ENCODE data around the gene GNPDA1.

DNA sequence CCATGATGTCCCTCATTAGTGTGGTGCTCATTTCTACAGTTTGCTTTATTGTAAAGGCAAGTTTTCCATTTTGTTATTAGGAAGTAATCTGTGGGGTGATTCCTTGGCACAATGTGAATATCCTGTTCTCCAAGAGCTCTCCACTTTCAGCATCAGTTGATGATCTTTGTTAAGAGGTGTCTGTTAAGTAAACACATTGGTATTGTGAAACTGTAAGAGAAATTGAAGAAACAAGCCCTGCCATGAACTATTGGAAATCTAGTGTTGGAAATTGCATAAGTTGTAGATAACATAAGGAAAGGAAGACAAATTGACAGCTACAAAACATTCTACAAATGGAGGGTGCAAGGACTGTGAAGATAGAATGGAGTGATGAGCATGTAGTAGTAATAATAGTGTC is 26.8 kb downstream of the GNPDA1 start:
- TF ChIP-seq, protein P1, sequence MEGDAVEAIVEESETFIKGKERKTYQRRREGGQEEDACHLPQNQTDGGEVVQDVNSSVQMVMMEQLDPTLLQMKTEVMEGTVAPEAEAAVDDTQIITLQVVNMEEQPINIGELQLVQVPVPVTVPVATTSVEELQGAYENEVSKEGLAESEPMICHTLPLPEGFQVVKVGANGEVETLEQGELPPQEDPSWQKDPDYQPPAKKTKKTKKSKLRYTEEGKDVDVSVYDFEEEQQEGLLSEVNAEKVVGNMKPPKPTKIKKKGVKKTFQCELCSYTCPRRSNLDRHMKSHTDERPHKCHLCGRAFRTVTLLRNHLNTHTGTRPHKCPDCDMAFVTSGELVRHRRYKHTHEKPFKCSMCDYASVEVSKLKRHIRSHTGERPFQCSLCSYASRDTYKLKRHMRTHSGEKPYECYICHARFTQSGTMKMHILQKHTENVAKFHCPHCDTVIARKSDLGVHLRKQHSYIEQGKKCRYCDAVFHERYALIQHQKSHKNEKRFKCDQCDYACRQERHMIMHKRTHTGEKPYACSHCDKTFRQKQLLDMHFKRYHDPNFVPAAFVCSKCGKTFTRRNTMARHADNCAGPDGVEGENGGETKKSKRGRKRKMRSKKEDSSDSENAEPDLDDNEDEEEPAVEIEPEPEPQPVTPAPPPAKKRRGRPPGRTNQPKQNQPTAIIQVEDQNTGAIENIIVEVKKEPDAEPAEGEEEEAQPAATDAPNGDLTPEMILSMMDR (IDR thresholded peaks at IDR 0.05 in 2 of 3, conservative IDR thresholded peaks at IDR 0.05 in 1 of 3; ENCODE audit: control insufficient read depth in 2 of 3, extremely low read depth in 1 of 3, insufficient read depth in 1 of 3, low read depth in 3 of 3, low read length in 3 of 3): no peak
- TF ChIP-seq, protein P2, sequence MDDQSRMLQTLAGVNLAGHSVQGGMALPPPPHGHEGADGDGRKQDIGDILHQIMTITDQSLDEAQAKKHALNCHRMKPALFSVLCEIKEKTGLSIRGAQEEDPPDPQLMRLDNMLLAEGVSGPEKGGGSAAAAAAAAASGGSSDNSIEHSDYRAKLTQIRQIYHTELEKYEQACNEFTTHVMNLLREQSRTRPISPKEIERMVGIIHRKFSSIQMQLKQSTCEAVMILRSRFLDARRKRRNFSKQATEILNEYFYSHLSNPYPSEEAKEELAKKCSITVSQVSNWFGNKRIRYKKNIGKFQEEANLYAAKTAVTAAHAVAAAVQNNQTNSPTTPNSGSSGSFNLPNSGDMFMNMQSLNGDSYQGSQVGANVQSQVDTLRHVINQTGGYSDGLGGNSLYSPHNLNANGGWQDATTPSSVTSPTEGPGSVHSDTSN (IDR thresholded peaks at IDR 0.05; ENCODE audit: insufficient replicate concordance, low read depth, low read length): no peak
- TF ChIP-seq CREB1 (IDR thresholded peaks at IDR 0.05; ENCODE audit: low read depth): no peak
- no peak for TF ChIP-seq ASH2L (IDR thresholded peaks at IDR 0.05; ENCODE audit: borderline replicate concordance, low read depth)
- no peak for TF ChIP-seq CBFB (IDR thresholded peaks at IDR 0.05; ENCODE audit: low read depth)
- TF ChIP-seq POU2F2 (IDR thresholded peaks at IDR 0.05; ENCODE audit: borderline replicate concordance, low read depth, low read length): no peak
- TF ChIP-seq BRCA1 (IDR thresholded peaks at IDR 0.05; ENCODE audit: low read depth, low read length): no peak
- TF ChIP-seq, protein P3, sequence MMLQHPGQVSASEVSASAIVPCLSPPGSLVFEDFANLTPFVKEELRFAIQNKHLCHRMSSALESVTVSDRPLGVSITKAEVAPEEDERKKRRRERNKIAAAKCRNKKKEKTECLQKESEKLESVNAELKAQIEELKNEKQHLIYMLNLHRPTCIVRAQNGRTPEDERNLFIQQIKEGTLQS (IDR thresholded peaks at IDR 0.05; ENCODE audit: borderline replicate concordance, extremely low read depth, low read depth, low read length): no peak
- TF ChIP-seq RAD21 (IDR thresholded peaks at IDR 0.05; ENCODE audit: insufficient read depth, low read depth, low read length): no peak

Data from GM12878 (cell line).